Subcutaneous abdominal adipose tissue (tissue), 5 donors: Measurements from ENCODE around the gene RFX3.

ENCODE experiments used
- H3K27ac ChIP-seq: one replicate; pipeline ENCODE4 v1.7.0; 2013; ENCODE audit warnings: low read depth, mild to moderate bottlenecking, inconsistent platforms, low read length, moderate library complexity
- H3K27me3 ChIP-seq, 5 donors: one replicate each; pipeline ENCODE4 v1.7.0; 2013; ENCODE audit warnings: low read length in 5 of 5, inconsistent platforms in 1 of 5; ENCODE audit not compliant: control insufficient read depth in 5 of 5, insufficient read depth in 4 of 5
- H3K36me3 ChIP-seq, 5 donors: one replicate each; pipeline ENCODE4 v1.7.0; 2013; ENCODE audit warnings: low read length in 5 of 5; ENCODE audit not compliant: control insufficient read depth in 5 of 5, insufficient read depth in 5 of 5
- H3K4me1 ChIP-seq, 5 donors: one replicate each; pipeline ENCODE4 v1.7.0; 2013; ENCODE audit warnings: low read length in 5 of 5, mild to moderate bottlenecking in 3 of 5, moderate library complexity in 1 of 5; ENCODE audit not compliant: control insufficient read depth in 5 of 5, insufficient read depth in 5 of 5
- H3K4me3 ChIP-seq, 5 donors: one replicate each; pipeline ENCODE4 v1.7.0; 2013; ENCODE audit warnings: low read length in 5 of 5, low read depth in 1 of 5
- H3K9ac ChIP-seq, 5 donors: one replicate each; pipeline ENCODE4 v1.7.0; 2013; ENCODE audit warnings: low read length in 5 of 5, mild to moderate bottlenecking in 4 of 5, moderate library complexity in 3 of 5
- H3K9me3 ChIP-seq, 5 donors: one replicate each; pipeline ENCODE4 v1.7.0; 2013; ENCODE audit warnings: low read length in 5 of 5; ENCODE audit not compliant: control insufficient read depth in 5 of 5
- donor health status: healthy.
- donor health status: healthy.
- donor health status: healthy.
- donor health status: healthy.
- donor health status: healthy.

The RFX3 gene

GRCh38 chr9:3413984-3414383 lies 111.8 kb downstream of the RFX3 start:
- Histone ChIP-seq H3K27ac (no peak overlapping the region), H3K36me3 (peaks cover 0 to 2% (median 0%) of the 10 kb centered on the region in 5 donors), H3K4me1 (no peaks in the 10 kb centered on the region), H3K9me3 (no peaks in the 10 kb centered on the region), H3K9ac (no peak overlapping the region), H3K27me3 (no peaks in the 10 kb centered on the region), H3K4me3 (no peak overlapping the region)

DNA sequence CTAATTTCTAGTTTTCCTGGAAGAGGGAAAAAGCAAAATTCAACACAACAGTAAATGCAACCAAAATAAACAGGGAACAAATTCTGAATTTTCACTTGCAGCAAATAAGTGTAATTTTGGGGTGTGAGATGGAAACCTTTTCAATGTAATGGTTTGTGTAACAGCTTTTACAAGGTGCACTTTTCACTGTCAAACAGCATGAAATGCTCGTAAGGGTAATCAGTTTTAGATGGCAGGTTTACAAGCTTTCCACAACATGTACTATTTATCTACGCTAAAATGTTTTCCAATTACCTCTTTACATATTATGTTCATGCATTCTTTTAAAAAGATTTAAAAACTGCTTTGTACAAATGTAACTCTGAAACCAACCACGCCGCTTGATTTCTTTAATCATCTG lies 115.3 kb downstream of the RFX3 start:
- Histone ChIP-seq H3K4me1 (no peaks in the 10 kb centered on the region), H3K4me3 (no peak overlapping the region), H3K27ac (no peak overlapping the region), H3K9me3 (no peaks in the 10 kb centered on the region), H3K36me3 (no peaks in the 10 kb centered on the region), H3K9ac (no peak overlapping the region), H3K27me3 (no peaks in the 10 kb centered on the region)

DNA sequence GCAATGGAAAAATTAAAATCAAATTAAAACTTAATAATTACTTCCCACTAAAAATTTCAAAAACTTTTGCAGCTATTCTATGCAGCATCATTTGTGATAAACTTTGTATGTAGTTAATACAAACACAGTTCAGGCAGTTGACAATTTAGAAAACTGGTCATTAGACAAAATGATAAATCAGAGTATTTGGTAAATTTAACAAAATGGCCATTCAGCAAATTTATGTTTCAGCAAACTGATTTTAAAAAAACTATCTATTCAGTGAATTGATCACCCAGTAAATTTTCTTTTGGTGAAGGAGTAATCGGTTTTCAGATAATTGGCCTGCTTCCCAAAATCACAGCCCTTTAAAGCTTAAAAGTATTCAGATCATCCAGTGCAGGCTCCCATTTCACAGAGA lies 116.3 kb downstream of the RFX3 start:
- Histone ChIP-seq H3K4me1 (no peaks in the 10 kb centered on the region), H3K27ac (no peak overlapping the region), H3K27me3 (no peaks in the 10 kb centered on the region), H3K9ac (no peak overlapping the region), H3K9me3 (no peaks in the 10 kb centered on the region), H3K36me3 (no peaks in the 10 kb centered on the region), H3K4me3 (no peak overlapping the region)

GRCh38 chr9:3403315-3403714 lies 122.5 kb downstream of the RFX3 start:
- no peak overlapping the region for H3K27ac ChIP-seq
- H3K27me3 ChIP-seq, result no peaks in the 10 kb centered on the region
- no peaks in the 10 kb centered on the region for H3K36me3 ChIP-seq
- no peak overlapping the region for H3K9ac ChIP-seq
- H3K9me3 ChIP-seq, result no peaks in the 10 kb centered on the region
- no peaks in the 10 kb centered on the region for H3K4me1 ChIP-seq
- no peak overlapping the region for H3K4me3 ChIP-seq

GRCh38 chr9:3401221-3401954 lies 124.4 kb downstream of the RFX3 start:
- no peaks in the 10 kb centered on the region for H3K27me3 ChIP-seq
- no peaks in the 10 kb centered on the region for H3K4me1 ChIP-seq
- no peak overlapping the region for H3K9ac ChIP-seq
- H3K9me3 ChIP-seq, result no peaks in the 10 kb centered on the region
- no peaks in the 10 kb centered on the region for H3K36me3 ChIP-seq
- no peak overlapping the region for H3K4me3 ChIP-seq
- no peak overlapping the region for H3K27ac ChIP-seq

DNA sequence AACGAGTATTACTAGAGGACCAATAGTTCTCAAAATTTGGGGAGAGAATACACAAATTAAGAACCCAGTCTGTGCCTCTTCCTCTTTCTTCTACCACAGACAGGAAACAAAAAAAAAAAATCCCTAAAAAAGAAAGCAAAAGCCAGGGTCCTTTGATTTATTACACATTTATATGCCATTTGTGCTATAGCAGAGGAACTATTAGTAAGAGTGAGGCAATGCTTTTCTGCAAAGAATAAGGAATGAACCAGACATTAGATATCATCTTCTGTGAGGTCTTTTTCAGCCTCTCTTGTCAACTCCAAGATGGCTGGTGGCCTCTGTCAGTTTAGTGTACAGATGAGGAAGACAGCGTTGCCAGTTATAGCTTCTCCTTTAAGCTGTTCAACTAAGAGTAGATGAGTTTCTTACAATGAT lies 127.6 kb downstream of the RFX3 start:
- Histone ChIP-seq H3K4me3 (peak overlapping the region in 2 of 5 donors; percentile 10 to 13), H3K9ac (no peak overlapping the region), H3K27ac (no peak overlapping the region), H3K4me1 (no peaks in the 10 kb centered on the region), H3K36me3 (peaks cover 2 to 10% (median 9%) of the 10 kb centered on the region in 5 donors), H3K27me3 (no peaks in the 10 kb centered on the region), H3K9me3 (no peaks in the 10 kb centered on the region)

GRCh38 chr9:3397766-3398165 lies 128.0 kb downstream of the RFX3 start:
- no peak overlapping the region for H3K27ac ChIP-seq
- H3K36me3 ChIP-seq, result peaks cover 2 to 10% (median 9%) of the 10 kb centered on the region in 5 donors
- H3K4me3 ChIP-seq, result peak overlapping the region in 1 of 5 donors; percentile 13
- H3K9me3 ChIP-seq, result no peaks in the 10 kb centered on the region
- no peak overlapping the region for H3K9ac ChIP-seq
- H3K27me3 ChIP-seq, result no peaks in the 10 kb centered on the region
- H3K4me1 ChIP-seq, result no peaks in the 10 kb centered on the region

- Histone ChIP-seq H3K27ac (no peak overlapping the region), H3K4me3 (no peak overlapping the region), H3K36me3 (peaks cover 2 to 15% (median 9%) of the 10 kb centered on the region in 5 donors), H3K27me3 (no peaks in the 10 kb centered on the region), H3K4me1 (no peaks in the 10 kb centered on the region), H3K9me3 (no peaks in the 10 kb centered on the region), H3K9ac (no peak overlapping the region)
These were observed 134.4 kb downstream of the RFX3 start for GRCh38 chr9:3391414-3391813.

DNA sequence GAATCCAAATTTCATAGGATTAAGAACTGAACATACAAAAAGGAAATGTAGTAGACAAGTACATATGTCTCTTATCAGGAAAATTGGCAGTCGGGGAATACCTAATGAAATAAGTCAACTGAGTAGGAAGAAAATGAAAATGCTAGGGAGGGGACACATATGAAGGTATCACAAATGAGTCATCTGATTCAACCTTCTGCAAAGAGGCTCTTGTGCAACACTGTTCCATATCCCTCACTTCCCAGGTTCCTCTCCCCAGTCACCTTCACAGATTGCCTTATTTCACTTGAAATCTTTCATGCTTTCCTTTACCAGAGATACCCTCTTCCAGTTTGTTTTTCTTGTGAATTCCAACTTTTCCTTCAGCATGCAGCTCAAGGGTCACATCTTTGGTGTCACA lies 139.0 kb downstream of the RFX3 start:
- no peaks in the 10 kb centered on the region for H3K27me3 ChIP-seq
- H3K4me1 ChIP-seq, result no peaks in the 10 kb centered on the region
- H3K4me3 ChIP-seq, result no peak overlapping the region
- H3K9ac ChIP-seq, result no peak overlapping the region
- H3K27ac ChIP-seq, result no peak overlapping the region
- H3K36me3 ChIP-seq, result peaks cover 0 to 5% (median 0%) of the 10 kb centered on the region in 5 donors
- H3K9me3 ChIP-seq, result no peaks in the 10 kb centered on the region

GRCh38 chr9:3385871-3386270 lies 139.9 kb downstream of the RFX3 start:
- H3K27ac ChIP-seq, result no peak overlapping the region
- no peaks in the 10 kb centered on the region for H3K27me3 ChIP-seq
- H3K9ac ChIP-seq, result no peak overlapping the region
- H3K9me3 ChIP-seq, result no peaks in the 10 kb centered on the region
- H3K36me3 ChIP-seq, result peaks cover 0 to 5% (median 0%) of the 10 kb centered on the region in 5 donors
- no peaks in the 10 kb centered on the region for H3K4me1 ChIP-seq
- H3K4me3 ChIP-seq, result no peak overlapping the region
